Left kidney (tissue), 2 donors: ENCODE measurements around the gene LEFTY1. TPM values are rescaled to one million over a fixed set of nuclear protein-coding genes. Genes with fewer than 3 reads are reported as not detected.
"Not testable (repeated sequence)": the region's sequence is repeated elsewhere in the genome, so short reads cannot be mapped to it uniquely, and the experiment has no call there.

Experiments
- DNase-seq: peaks from one replicate; pipeline ENCODE4 v3.0.0-alpha.2; 2013
- polyA plus RNA-seq: library from polyadenylated mRNA; unstranded; fragments of 120-200 nt; gene quantifications from one replicate; pipeline ENCODE4 v1.2.1, GENCODE V29; 2013; ENCODE audit not compliant: insufficient read length

Gene LEFTY1
- polyA plus RNA-seq, 1 donor: 3.6 TPM

GRCh38 chr1:225848030-225848955 lies 40.7 kb downstream of the LEFTY1 start:
- no peak for DNase-seq

DNA sequence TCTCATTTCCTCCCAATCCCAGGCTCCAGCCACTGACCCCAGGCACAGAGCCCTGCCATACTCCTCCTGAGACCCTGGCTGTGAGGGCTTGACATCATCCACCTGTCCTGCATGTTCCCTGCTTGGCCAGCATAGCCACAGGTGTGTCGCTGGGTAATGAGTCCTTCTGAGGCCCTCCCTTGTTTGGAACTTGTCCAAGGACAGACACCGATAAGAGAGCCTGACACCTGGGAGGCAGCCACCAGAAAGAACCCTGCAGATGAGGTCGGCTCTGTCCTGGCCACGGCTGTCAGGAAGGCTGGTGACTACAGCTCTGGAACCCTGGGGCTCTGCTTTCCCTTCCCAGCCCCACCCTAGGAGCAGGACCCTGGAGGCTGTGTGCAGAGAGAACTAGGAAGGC lies 41.3 kb downstream of the LEFTY1 start:
- DNase-seq: no peak

- DNase-seq: no peak
These were observed 42.3 kb downstream of the LEFTY1 start for GRCh38 chr1:225846331-225847310.

DNA sequence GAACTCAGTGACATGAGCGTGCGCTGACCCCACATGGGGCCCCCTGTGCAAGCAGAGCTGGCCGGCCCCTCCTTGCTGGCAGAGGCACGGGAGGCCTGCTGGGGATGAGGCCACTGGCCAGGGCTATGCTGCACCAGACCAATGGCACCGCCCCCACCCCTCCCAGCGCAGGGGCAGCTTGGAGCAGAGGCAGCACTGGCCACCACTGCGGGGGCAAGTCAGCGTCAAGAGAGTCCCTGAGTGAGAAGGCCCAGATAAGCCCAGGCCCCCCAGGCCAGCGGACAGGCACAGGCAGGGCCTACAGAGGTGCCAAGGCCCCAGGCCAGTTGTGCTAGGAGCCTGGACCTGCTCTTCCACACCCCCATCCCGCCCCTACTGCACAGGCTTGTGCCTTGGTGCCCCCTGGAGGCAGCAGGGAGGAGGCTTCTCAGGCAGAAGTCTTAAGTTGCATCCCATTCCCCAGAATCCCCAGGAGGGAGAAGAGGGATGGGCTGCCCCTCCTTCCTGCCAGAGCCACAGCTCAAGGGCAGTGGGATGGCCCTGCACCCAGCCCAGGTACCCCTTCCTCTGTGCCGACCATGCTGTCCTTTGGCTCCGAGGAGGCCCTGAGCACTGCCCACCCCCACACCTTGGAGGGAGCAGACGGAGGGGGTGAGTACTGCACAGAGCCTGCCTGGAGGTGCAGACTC lies 43.2 kb downstream of the LEFTY1 start:
- DNase-seq: no peak

DNA sequence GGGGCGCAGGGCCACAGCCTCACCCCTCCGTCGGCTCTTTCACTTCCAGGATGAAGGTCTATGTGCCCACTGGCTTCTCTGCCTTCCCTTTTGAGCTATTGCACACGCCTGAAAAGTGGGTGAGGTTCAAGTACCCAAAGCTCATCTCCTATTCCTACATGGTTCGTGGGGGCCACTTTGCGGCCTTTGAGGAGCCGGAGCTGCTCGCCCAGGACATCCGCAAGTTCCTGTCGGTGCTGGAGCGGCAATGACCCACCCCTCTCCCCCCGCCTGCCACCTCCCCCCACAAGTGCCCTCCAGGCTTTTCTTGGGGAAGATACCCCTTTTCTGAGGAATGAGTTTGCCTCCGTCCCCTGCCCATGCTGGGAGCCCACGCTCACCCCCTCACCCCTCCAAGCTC lies 43.8 kb downstream of the LEFTY1 start:
- DNase-seq: no peak

DNA sequence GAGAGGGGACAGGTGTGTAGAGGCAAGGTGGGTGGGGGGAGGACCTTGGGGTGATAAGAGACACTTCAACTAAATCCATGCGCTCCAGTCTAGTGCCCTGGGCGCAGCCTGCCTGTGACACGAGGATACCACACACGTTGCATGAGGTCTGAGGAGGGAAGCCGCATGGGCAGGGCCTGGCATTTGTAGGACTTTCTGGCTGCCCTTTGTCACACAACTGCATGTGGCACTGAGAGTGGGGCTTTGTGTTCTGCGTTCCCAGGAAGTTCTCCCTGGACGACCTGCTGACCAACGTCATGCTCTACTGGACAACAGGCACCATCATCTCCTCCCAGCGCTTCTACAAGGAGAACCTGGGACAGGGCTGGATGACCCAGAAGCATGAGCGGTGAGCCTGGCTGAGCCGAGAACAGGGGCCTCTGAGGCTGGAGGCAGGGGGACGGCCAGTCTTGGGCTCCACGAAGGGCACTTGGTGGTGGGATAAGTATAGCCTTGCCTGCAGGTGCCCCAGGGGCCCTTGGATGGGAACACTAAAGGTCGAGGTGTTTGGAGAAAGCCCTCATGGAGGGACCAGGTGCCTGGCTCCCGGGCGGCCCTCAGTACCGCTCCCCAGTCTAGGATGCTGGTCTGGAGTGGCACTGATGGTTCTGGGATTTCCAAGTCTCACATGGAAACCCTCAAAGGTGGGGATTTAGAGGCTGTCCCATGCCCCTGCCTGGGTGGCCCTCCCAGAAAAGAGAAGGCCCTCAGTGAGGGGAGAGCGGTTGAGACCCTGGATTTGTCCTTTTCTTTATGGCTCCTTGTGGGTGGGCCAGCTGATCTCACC lies 44.5 kb downstream of the LEFTY1 start:
- DNase-seq: no peak

DNA sequence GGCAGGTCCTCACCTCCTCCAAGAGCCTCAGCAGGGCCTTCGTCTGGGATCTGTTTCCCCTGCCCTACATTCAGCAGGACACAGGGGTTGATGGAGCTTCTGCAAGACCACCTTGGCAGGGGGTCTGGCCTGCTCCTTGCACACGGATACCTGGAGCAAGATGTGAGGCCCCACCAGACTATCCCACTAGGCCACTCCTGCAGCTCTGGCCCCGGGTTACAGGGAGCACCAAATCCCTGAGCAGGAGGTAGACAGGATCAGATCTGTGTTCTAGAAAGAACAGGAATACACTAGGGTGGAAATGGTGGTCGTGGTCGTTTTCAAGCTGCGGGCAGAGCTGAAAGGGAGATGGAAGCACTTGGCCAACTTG lies 45.5 kb downstream of the LEFTY1 start:
- no peak for DNase-seq

DNA sequence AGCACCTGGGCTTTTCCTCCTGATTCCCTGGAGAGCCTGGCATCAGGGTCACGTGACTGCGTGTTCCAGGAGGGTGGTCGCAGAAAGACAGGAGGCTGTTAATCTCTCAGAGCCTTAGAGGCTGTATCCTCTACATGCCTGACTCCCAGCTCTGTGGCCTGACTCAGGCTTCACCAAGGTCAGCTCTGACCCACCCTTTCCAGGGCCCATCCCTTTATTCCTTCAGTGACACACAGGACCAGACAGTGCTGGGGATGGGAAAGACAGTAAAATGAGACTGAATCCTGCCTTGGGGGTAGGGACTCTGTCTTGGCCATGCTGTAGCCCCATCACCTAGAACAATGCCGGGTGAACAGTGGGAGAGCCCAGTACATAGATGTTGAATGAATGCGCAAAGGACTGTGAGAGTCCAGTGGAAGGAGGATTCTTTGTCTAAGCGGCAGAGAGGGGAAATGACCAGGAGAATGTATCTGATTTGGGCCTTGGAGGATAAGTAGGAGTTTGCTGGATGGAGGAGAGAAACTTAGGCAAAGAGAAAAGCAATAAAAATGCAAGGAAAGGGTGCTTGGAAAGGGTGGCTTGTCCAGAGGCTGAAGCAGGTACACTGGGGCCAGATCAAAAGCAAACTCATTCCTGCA lies 46.0 kb downstream of the LEFTY1 start:
- no peak for DNase-seq

DNA sequence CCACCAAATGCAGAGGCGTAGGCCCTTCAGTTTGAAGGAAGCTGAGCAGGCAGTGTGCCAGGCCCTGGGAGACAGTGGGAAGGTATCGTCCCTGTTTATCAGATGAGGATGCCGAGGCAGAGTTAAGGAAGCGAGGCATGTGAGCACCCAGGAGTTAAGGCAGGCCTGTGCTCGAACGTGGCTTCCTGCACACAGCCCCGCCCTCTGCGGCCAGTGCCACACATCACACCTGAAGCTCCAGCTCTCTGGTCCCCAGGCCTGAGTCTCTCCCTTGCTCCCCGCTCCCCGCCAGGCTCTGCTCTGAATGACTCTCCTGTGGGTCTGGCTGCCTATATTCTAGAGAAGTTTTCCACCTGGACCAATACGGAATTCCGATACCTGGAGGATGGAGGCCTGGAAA lies 46.9 kb downstream of the LEFTY1 start:
- no peak for DNase-seq

- DNase-seq: no peak
These were observed 48.2 kb downstream of the LEFTY1 start for GRCh38 chr1:225840713-225841112.

DNA sequence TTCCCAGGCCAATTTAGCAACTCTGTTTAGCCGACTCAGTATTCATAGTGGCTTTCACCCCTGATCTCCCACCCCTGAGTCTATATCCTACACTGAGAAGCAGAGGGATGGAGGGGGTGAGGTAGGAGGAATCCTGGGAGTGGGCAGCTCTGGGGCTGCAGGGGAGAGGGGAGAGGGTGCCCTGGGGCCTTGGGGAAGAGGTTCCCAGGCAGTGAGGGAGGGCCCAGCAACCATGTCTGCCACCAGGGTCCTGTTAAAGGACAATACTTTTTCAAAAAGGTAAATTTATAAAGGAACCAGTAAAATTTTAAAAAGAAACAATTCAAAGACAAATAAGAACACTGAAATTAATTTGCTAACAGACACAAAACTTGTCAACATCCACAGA lies 48.7 kb downstream of the LEFTY1 start:
- no peak for DNase-seq

GRCh38 chr1:225838793-225839192 lies 50.2 kb downstream of the LEFTY1 start:
- DNase-seq: no peak

DNA sequence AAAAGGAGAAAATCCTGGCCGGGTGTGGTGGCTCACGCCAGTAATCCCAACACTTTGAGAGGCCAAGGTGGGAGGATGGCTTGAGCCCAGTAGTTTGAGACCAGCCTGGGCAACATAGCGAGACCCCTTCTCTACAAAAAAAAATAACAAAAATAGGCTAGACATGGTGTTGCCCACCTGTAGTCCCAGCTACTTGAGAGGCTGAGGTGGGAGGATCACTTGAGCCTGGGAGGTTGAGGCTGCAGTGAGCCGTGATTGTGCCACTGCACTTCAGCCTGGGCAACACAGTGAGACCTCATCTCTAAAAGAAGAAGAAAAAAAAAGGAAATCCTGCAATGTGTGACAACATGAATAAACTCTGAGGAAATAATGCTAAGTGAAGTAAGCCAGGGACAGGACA lies 52.6 kb downstream of the LEFTY1 start:
- DNase-seq: not testable (repeated sequence)

Other genes with a start within 250 kb of the LEFTY1 start
- 121 TPM for gene ENAH, start 236.0 kb downstream of the LEFTY1 start, polyA plus RNA-seq
- 469 TPM for gene SRP9, start 111.3 kb downstream of the LEFTY1 start, polyA plus RNA-seq
- gene EPHX1, start 79.0 kb downstream of the LEFTY1 start, polyA plus RNA-seq: 59.0 TPM
- gene TMEM63A, start 6.8 kb downstream of the LEFTY1 start, polyA plus RNA-seq: 82.2 TPM
- 52.5 TPM for gene PYCR2, start 35.1 kb upstream of the LEFTY1 start, polyA plus RNA-seq
- 0.98 TPM for gene LEFTY2, start 52.1 kb upstream of the LEFTY1 start, polyA plus RNA-seq
- 22.2 TPM for gene SDE2, start 110.2 kb upstream of the LEFTY1 start, polyA plus RNA-seq
- 1,261 TPM for gene H3-3A, start 173.6 kb upstream of the LEFTY1 start, polyA plus RNA-seq